RWPE2 (cell line): Measurements from ENCODE around the gene CASP8.

ENCODE experiments used
- ATAC-seq: fragments of 200-7000 bp; cut with Tn5 transposase; 3 replicates; pipeline ENCODE4 v1.9.1; 2021; ENCODE audit warnings: low read depth
- DNase-seq: peaks from one replicate; pipeline ENCODE4 v3.0.0-alpha.2; 2020; ENCODE audit warnings: low spot score
- H3K27ac ChIP-seq: fragments of 450-650 bp; 2 replicates; pipeline ENCODE4 v1.5.1; 2017; ENCODE audit warnings: mild to moderate bottlenecking; ENCODE audit not compliant: poor library complexity, severe bottlenecking
- H3K27me3 ChIP-seq: fragments of 250-450 bp; sonication (Bioruptor Pico); 2 replicates; pipeline ENCODE4 v1.5.1; 2021; ENCODE audit warnings: mild to moderate bottlenecking, moderate library complexity; ENCODE audit not compliant: insufficient read depth, poor library complexity, severe bottlenecking
- H3K36me3 ChIP-seq: fragments of 250-450 bp; sonication (Bioruptor Pico); 2 replicates; pipeline ENCODE4 v1.5.1; 2020; ENCODE audit warnings: low read depth, mild to moderate bottlenecking, moderate library complexity
- H3K4me1 ChIP-seq: fragments of 250-450 bp; sonication (Bioruptor Pico); 2 replicates; pipeline ENCODE4 v1.5.1; 2021; ENCODE audit warnings: mild to moderate bottlenecking, moderate library complexity; ENCODE audit not compliant: insufficient read depth, poor library complexity, severe bottlenecking
- H3K4me3 ChIP-seq: fragments of 250-450 bp; sonication (Bioruptor Pico); 2 replicates; pipeline ENCODE4 v1.5.1; 2021; ENCODE audit warnings: mild to moderate bottlenecking, moderate library complexity; ENCODE audit not compliant: severe bottlenecking
- H3K9me3 ChIP-seq: fragments of 250-450 bp; sonication (Bioruptor Pico); 2 replicates; pipeline ENCODE4 v1.5.1; 2021; ENCODE audit warnings: mild to moderate bottlenecking, moderate library complexity; ENCODE audit not compliant: severe bottlenecking
- CTCF ChIP-seq: fragments of 450-650 bp; IDR thresholded peaks from one replicate; pipeline ENCODE4 v1.5.1; 2017; ENCODE audit warnings: mild to moderate bottlenecking, moderate library complexity; ENCODE audit not compliant: poor library complexity, severe bottlenecking

Gene CASP8

GRCh38 chr2:201231781-201232466, 28.4 kb upstream of the CASP8 start:
- H3K27me3 ChIP-seq, result no peaks in the 10 kb centered on the region
- H3K36me3 ChIP-seq, result no peaks in the 10 kb centered on the region; the same call in 1 of the 2 replicates
- no peak overlapping the region for H3K4me3 ChIP-seq
- H3K4me1 ChIP-seq, result peaks cover 22% of the 10 kb centered on the region
- peak; percentile 96 for TF ChIP-seq CTCF
- H3K27ac ChIP-seq, result peak overlapping the region; percentile 36
- DNase-seq, result peak; percentile 86
- H3K9me3 ChIP-seq, result no peaks in the 10 kb centered on the region
- peak; percentile 59 for ATAC-seq

GRCh38 chr2:201232467-201232815, 27.9 kb upstream of the CASP8 start:
- TF ChIP-seq CTCF, result peak; percentile 80
- H3K27ac ChIP-seq, result peak overlapping the region; percentile 35
- ATAC-seq (no peak), DNase-seq (no peak)
- H3K4me3 ChIP-seq, result no peak overlapping the region
- H3K36me3 ChIP-seq, result no peaks in the 10 kb centered on the region; the same call in 1 of the 2 replicates
- H3K4me1 ChIP-seq, result peaks cover 22% of the 10 kb centered on the region
- H3K27me3 ChIP-seq, result no peaks in the 10 kb centered on the region
- no peaks in the 10 kb centered on the region for H3K9me3 ChIP-seq

- Histone ChIP-seq H3K27ac (peak overlapping the region; percentile 35), H3K36me3 (no peaks in the 10 kb centered on the region; the same call in 1 of the 2 replicates), H3K9me3 (no peaks in the 10 kb centered on the region), H3K27me3 (no peaks in the 10 kb centered on the region), H3K4me3 (peak overlapping the region; percentile 44), H3K4me1 (peaks cover 22% of the 10 kb centered on the region)
- no peak for TF ChIP-seq CTCF
- DNase-seq (peak; percentile 80), ATAC-seq (peak; percentile 92)
These were observed 27.0 kb upstream of the CASP8 start for GRCh38 chr2:201233192-201233811.

GRCh38 chr2:201233812-201234662, 26.3 kb upstream of the CASP8 start:
- peaks cover 22% of the 10 kb centered on the region for H3K4me1 ChIP-seq
- DNase-seq (no peak), ATAC-seq (peak; percentile 20; the same call in 2 of the 3 replicates)
- H3K27ac ChIP-seq, result peak overlapping the region; percentile 35
- no peaks in the 10 kb centered on the region; the same call in 1 of the 2 replicates for H3K36me3 ChIP-seq
- H3K4me3 ChIP-seq, result peak overlapping the region; percentile 44
- H3K27me3 ChIP-seq, result no peaks in the 10 kb centered on the region
- TF ChIP-seq CTCF, result no peak
- no peaks in the 10 kb centered on the region for H3K9me3 ChIP-seq
